ENCODE results near the gene GFI1. TPM values are rescaled to one million over a fixed set of nuclear protein-coding genes. Genes with fewer than 3 reads are reported as not detected.
A peak's percentile ranks its signal among the peaks of the same experiment; 100 is the strongest.

The GFI1 gene
- total RNA-seq, 3 donors from 2014 or later, result 2.7 to 7.8 (median 7.7) TPM

DNA sequence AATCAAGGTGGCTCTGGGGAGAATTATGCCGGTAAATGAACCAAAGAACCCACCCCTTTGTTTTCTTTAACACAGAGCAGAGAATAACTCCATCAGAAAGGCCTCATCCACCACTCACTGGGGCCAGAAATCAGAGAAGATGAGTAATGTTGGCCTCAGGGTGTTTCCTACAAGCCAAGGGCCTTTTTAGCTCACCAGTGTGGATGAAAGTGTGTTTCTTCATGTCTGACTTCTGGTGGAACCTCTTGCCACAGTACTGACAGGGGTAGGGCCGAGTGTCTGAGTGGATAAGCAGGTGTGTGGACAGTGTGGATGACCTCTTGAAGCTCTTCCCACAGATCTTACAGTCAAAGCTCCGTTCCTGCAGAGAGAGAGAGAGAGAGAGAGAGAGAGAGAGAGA is 8.3 kb downstream of the GFI1 start:
- TF ChIP-seq, protein P1, sequence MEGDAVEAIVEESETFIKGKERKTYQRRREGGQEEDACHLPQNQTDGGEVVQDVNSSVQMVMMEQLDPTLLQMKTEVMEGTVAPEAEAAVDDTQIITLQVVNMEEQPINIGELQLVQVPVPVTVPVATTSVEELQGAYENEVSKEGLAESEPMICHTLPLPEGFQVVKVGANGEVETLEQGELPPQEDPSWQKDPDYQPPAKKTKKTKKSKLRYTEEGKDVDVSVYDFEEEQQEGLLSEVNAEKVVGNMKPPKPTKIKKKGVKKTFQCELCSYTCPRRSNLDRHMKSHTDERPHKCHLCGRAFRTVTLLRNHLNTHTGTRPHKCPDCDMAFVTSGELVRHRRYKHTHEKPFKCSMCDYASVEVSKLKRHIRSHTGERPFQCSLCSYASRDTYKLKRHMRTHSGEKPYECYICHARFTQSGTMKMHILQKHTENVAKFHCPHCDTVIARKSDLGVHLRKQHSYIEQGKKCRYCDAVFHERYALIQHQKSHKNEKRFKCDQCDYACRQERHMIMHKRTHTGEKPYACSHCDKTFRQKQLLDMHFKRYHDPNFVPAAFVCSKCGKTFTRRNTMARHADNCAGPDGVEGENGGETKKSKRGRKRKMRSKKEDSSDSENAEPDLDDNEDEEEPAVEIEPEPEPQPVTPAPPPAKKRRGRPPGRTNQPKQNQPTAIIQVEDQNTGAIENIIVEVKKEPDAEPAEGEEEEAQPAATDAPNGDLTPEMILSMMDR (IDR thresholded peaks at IDR 0.05), result no peak
- H3K36me3 ChIP-seq (ENCODE audit: low read depth), result no peaks in the 10 kb centered on the region
- no peak overlapping the region for H3K4me3 ChIP-seq
- no peak for DNase-seq
- H3K9me3 ChIP-seq, result no peaks in the 10 kb centered on the region
- peaks cover 31% of the 10 kb centered on the region for H3K4me1 ChIP-seq (ENCODE audit: low read depth)
- no peak for ATAC-seq
- intact Hi-C loops (cut with DNase I, micrococcal nuclease), result no loop called here

DNA sequence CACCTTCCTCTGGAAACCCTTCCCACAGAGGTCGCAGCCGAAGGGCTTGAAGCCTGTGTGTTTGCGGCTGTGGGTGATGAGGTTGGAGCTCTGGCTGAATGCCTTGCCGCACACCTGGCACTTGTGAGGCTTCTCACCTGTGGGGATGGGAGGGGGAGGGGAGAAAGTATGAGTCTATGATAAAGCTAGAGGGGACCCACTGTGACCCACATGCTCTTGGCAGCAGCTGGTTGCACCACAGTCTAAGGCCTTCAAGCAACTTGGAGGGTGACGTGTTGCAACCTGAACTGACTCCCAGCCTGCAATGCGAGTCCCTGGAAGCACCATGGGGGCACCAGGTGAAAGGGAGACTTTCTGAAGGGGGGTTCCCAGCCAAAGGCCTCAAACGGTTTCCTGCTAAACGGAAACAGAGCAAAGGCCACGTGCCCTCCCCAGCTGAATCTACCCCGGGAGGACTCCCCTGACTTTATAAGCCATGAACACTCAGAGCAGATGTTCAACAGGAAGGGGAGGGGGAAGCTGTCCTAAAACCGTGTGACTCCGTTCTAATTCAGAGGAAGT is 10.6 kb downstream of the GFI1 start:
- intact Hi-C loops (cut with DNase I, micrococcal nuclease), result no loop called here
- H3K9me3 ChIP-seq, result no peaks in the 10 kb centered on the region
- no peaks in the 10 kb centered on the region for H3K36me3 ChIP-seq (ENCODE audit: low read depth)
- DNase-seq (peak in 2 of 3 donors; percentile 18 to 29), ATAC-seq (peak; percentile 42)
- TF ChIP-seq, protein P1 (IDR thresholded peaks at IDR 0.05), result no peak
- peaks cover 9% of the 10 kb centered on the region for H3K4me1 ChIP-seq (ENCODE audit: low read depth)
- no peak overlapping the region for H3K4me3 ChIP-seq

DNA sequence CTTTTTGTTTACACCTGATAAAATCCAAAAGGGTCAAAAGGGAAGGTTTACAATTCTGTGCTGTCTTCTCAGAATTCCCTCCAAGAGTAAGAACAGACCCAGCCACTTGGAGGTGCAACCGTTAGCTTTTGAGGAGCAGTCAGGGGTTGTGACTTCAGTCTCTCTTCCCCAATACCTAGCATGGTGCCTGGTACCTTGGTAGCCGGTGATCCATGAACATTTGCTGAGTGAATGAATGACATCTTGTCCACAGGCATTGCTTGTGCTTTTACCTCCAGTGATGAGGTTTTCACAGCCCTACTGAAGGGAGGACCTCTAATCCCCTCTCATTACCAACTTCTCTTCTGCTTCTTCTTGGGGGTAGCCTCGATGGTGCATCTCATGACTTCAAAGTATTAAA is 11.7 kb downstream of the GFI1 start:
- no peaks in the 10 kb centered on the region for H3K36me3 ChIP-seq (ENCODE audit: low read depth)
- intact Hi-C loops (cut with DNase I, micrococcal nuclease), result no loop called here
- ATAC-seq (no peak), DNase-seq (no peak)
- no peaks in the 10 kb centered on the region for H3K9me3 ChIP-seq
- H3K4me3 ChIP-seq, result no peak overlapping the region
- TF ChIP-seq, protein P1 (IDR thresholded peaks at IDR 0.05), result no peak
- no peaks in the 10 kb centered on the region for H3K4me1 ChIP-seq (ENCODE audit: low read depth)

DNA sequence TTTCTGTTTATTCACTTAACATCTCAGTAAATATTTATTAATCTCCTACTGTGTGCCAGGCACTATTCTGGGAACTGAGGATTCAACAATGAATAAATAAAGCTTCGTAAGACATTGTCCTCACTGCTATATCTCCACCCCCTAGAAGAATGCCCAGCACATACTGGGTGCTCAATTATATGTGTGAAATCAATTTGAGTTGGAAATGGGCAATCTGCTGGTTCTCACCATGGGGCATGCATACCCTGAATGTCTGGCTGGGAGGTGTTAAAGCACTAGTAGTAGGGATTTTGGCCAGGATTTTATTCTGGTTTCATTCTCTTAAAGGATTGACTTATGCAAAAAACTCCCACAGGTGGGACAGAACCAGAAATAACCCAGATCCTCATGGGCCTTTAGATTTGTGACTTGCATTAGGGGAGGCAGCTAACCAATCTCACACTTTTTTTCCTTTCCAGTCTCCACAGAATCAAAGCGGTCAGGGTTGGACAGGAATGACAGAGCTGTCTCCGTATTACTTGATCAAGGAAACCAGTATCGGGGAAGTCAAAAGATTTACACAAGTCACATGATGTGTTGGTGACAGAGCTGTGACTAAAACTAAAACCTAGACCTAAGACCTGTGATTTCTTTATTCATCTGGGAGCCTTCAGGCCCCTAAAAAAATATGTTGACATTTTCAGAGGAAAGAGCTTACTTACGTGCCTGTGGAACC is 12.8 kb downstream of the GFI1 start:
- no peak overlapping the region for H3K4me3 ChIP-seq
- TF ChIP-seq, protein P1 (IDR thresholded peaks at IDR 0.05), result no peak
- no peaks in the 10 kb centered on the region for H3K4me1 ChIP-seq (ENCODE audit: low read depth)
- ATAC-seq (no peak), DNase-seq (no peak)
- no peaks in the 10 kb centered on the region for H3K9me3 ChIP-seq
- H3K36me3 ChIP-seq (ENCODE audit: low read depth), result no peaks in the 10 kb centered on the region
- intact Hi-C loops (cut with DNase I, micrococcal nuclease), result no loop called here

DNA sequence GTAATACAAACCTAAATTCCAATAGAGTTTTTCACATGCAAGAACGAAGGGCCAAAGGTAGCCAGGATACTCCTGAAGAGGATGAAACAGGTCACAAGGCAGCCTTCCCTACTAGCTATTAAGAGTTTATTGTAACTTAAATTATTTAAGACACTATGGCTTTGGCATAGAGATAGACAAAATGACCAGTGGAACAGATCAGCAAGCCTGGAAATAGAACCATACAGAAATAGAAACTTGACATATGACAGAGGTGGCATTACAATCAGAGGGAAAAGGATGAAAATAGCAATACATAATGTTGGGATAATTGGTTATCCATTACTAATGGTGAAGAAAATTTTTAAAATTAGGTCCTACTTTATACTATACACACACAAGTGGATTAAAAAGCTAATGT is 16.5 kb downstream of the GFI1 start:
- no peak overlapping the region for H3K4me3 ChIP-seq
- DNase-seq (no peak), ATAC-seq (no peak)
- TF ChIP-seq, protein P1 (IDR thresholded peaks at IDR 0.05), result no peak
- intact Hi-C loops (cut with DNase I, micrococcal nuclease), result no loop called here
- no peaks in the 10 kb centered on the region for H3K36me3 ChIP-seq (ENCODE audit: low read depth)
- no peaks in the 10 kb centered on the region for H3K4me1 ChIP-seq (ENCODE audit: low read depth)
- no peaks in the 10 kb centered on the region for H3K9me3 ChIP-seq

Data from mucosa of descending colon (tissue), 3 donors.